HepG2 (cell line): ENCODE measurements around the gene M1AP. TPM values are rescaled to one million over a fixed set of nuclear protein-coding genes. Genes with fewer than 3 reads are reported as not detected.

Experiments used
- HDAC1 ChIP-seq: sonication (generic); formaldehyde crosslinking; IDR thresholded peaks from 2 replicates; pipeline ENCODE4 v1.5.1; 2020; ENCODE audit warnings: mild to moderate bottlenecking, missing genetic modification reagents
- IKZF4 ChIP-seq: sonication (generic); formaldehyde crosslinking; IDR thresholded peaks from 2 replicates; pipeline ENCODE4 v1.5.1; 2020; ENCODE audit warnings: borderline replicate concordance, mild to moderate bottlenecking, low read depth, missing genetic modification reagents; ENCODE audit errors: not compliant biosample characterization
- KDM5B ChIP-seq: sonication (generic); formaldehyde crosslinking; IDR thresholded peaks from 2 replicates; pipeline ENCODE4 v1.4.0; 2020; ENCODE audit warnings: missing genetic modification reagents, mild to moderate bottlenecking, borderline replicate concordance
- MATR3 ChIP-seq: sonication (generic); formaldehyde crosslinking; IDR thresholded peaks from 2 replicates; pipeline ENCODE4 v1.4.0; 2020; ENCODE audit warnings: missing genetic modification reagents
- MEIS2 ChIP-seq: sonication (generic); formaldehyde crosslinking; IDR thresholded peaks from 2 replicates; pipeline ENCODE4 v1.9.0; 2021; ENCODE audit warnings: mild to moderate bottlenecking, missing genetic modification reagents
- NRL ChIP-seq: sonication (generic); formaldehyde crosslinking; IDR thresholded peaks from 2 replicates; pipeline ENCODE4 v1.5.0; 2020; ENCODE audit warnings: missing genetic modification reagents, mild to moderate bottlenecking, moderate library complexity, borderline replicate concordance
- RBFOX2 ChIP-seq: fragments of 200-400 bp; formaldehyde crosslinking; IDR thresholded peaks from 2 replicates; pipeline ENCODE4 v1.6.1; 2017; ENCODE audit warnings: low read depth, mild to moderate bottlenecking, low read length
- RCOR2 ChIP-seq: IDR thresholded peaks from 2 replicates; pipeline ENCODE4 v1.6.1; 2016; ENCODE audit warnings: missing biosample characterization, missing genetic modification reagents
- SIN3A ChIP-seq: IDR thresholded peaks from 2 replicates; pipeline ENCODE4 v1.6.1; 2011; ENCODE audit warnings: low read depth, mild to moderate bottlenecking, control low read depth, low read length, borderline replicate concordance
- SP1 ChIP-seq, 2 experiments: fragments of 450-650 bp in 1 of 2; sonication (generic) in 1 of 2; formaldehyde crosslinking in 1 of 2; IDR thresholded peaks; 2 replicates each; pipeline versions ENCODE4 v1.4.0 to v1.6.1; 2016 to 2020; ENCODE audit warnings: missing genetic modification reagents in 1 of 2
- ZEB1 ChIP-seq: IDR thresholded peaks from 2 replicates; pipeline ENCODE4 v1.6.1; 2012; ENCODE audit warnings: mild to moderate bottlenecking, low read depth, inconsistent platforms; ENCODE audit not compliant: insufficient replicate concordance
- ZFY ChIP-seq: sonication (generic); formaldehyde crosslinking; IDR thresholded peaks from 2 replicates; pipeline ENCODE4 v1.4.0; 2020; ENCODE audit warnings: missing genetic modification reagents
- ZMYM4 ChIP-seq: sonication (generic); formaldehyde crosslinking; IDR thresholded peaks from 2 replicates; pipeline ENCODE4 v1.8.1; 2023; ENCODE audit warnings: mild to moderate bottlenecking, missing genetic modification reagents
- ZNF256 ChIP-seq: sonication (generic); formaldehyde crosslinking; conservative IDR thresholded peaks from 2 replicates; pipeline ENCODE4 v1.4.0; 2020; ENCODE audit warnings: missing genetic modification reagents
- ZNF30 ChIP-seq: sonication (generic); formaldehyde crosslinking; IDR thresholded peaks from 2 replicates; pipeline ENCODE4 v1.5.0; 2020; ENCODE audit warnings: mild to moderate bottlenecking, missing genetic modification reagents
- ZNF350 ChIP-seq: sonication (generic); formaldehyde crosslinking; IDR thresholded peaks from 2 replicates; pipeline ENCODE4 v1.4.0; 2020; ENCODE audit warnings: mild to moderate bottlenecking, low read depth, missing genetic modification reagents, borderline replicate concordance
- ZNF605 ChIP-seq: sonication (generic); formaldehyde crosslinking; IDR thresholded peaks from 2 replicates; pipeline ENCODE4 v1.8.0; 2022; ENCODE audit warnings: mild to moderate bottlenecking, missing genetic modification reagents
- ZNF737 ChIP-seq: sonication (generic); formaldehyde crosslinking; IDR thresholded peaks from 2 replicates; pipeline ENCODE4 v1.5.0; 2020; ENCODE audit warnings: missing genetic modification reagents, mild to moderate bottlenecking, borderline replicate concordance
- ZNF790 ChIP-seq: sonication (generic); formaldehyde crosslinking; IDR thresholded peaks from 2 replicates; pipeline ENCODE4 v1.8.0; 2022; ENCODE audit warnings: missing genetic modification reagents, mild to moderate bottlenecking, borderline replicate concordance
- polyA plus RNA-seq, 8 experiments: library from polyadenylated mRNA; depleted of rRNA in 3 of 8; stranded (reverse) in 7 of 8; unstranded in 1 of 8; fragments of >200 nt; fragmentation: Illumina TruSeq in 4 of 8; extraction: Trizol in 4 of 8; gene quantifications; 2 replicates each; pipeline versions ENCODE4 v1.2.1 to v1.2.3, GENCODE V29; 2011 to 2016; ENCODE audit warnings: low read depth in 4 of 8, missing spikeins in 1 of 8, mixed read lengths in 1 of 8; ENCODE audit not compliant: insufficient read depth in 1 of 8
- total RNA-seq, 5 experiments: library from RNA; depleted of rRNA; stranded (reverse); fragments of >200 nt; fragmentation: Illumina TruSeq; extraction: Trizol; gene quantifications; 2 replicates each; pipeline ENCODE4 v1.2.3, GENCODE V29; 2016; ENCODE audit warnings: low read depth in 1 of 5
- TF ChIP-seq, protein P1 (sequence below): sonication (generic); formaldehyde crosslinking; conservative IDR thresholded peaks from 2 replicates; pipeline ENCODE4 v1.8.0; 2022; ENCODE audit warnings: missing genetic modification reagents
- TF ChIP-seq, protein P2 (sequence below): sonication (generic); formaldehyde crosslinking; IDR thresholded peaks from 2 replicates; pipeline ENCODE4 v1.5.0; 2020; ENCODE audit warnings: mild to moderate bottlenecking, missing genetic modification reagents
- TF ChIP-seq, protein P3 (sequence below): sonication (generic); formaldehyde crosslinking; IDR thresholded peaks from 2 replicates; pipeline ENCODE4 v1.4.0; 2020; ENCODE audit warnings: mild to moderate bottlenecking, missing genetic modification reagents
- TF ChIP-seq, protein P4 (sequence below): IDR thresholded peaks from 2 replicates; pipeline ENCODE4 v1.6.1; 2016; ENCODE audit warnings: missing compliant biosample characterization, missing genetic modification reagents, borderline replicate concordance

Gene M1AP
- total and polyA plus RNA-seq, 2 of the 13 experiments (the other 11 are each of a cell fraction or from before 2014, with no cell fraction given) = not detected

DNA sequence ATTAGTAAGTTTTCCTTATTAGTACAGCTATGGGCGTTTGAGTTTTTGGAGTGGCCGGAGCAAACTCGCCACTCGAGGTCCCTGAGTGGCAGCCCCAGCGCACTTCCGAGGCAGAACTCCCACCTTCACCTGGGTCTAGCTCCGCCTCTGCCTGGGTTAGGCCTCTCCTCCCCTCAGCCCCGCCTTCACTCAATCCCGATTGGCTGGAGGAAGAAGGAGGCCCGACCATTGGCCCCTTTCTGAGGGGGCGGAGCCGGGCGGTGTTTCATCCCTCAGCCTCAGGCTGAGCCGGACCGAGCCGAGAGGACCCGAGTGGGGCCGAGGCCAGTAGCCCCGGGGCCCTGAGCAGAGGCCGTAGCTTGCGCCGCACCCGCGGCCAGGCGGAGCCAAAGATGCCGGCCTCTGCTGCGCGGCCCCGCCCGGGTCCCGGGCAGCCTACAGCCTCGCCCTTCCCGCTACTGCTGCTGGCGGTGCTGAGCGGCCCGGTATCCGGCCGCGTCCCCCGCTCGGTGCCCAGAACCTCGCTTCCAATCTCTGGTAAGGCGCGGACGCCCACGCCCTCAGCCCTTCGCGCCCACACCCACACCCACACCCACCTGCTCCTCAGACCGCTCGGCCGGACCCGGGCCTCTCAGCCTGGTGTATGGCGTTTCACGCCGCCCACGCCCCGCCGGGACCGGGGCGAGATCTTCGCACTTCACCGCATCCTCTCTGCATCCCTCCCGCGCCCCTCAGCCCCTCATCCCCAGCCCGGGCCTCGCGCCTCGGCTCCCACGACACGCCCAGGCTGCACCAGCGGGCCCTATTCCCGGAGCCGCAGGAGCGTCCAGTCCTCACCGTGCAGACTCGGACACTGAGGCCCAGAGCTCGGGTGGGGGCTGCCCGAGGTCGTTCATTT, 6.1 kb upstream of the M1AP start, which contains the start of gene SEMA4F (continued):
- TF ChIP-seq, protein P1, sequence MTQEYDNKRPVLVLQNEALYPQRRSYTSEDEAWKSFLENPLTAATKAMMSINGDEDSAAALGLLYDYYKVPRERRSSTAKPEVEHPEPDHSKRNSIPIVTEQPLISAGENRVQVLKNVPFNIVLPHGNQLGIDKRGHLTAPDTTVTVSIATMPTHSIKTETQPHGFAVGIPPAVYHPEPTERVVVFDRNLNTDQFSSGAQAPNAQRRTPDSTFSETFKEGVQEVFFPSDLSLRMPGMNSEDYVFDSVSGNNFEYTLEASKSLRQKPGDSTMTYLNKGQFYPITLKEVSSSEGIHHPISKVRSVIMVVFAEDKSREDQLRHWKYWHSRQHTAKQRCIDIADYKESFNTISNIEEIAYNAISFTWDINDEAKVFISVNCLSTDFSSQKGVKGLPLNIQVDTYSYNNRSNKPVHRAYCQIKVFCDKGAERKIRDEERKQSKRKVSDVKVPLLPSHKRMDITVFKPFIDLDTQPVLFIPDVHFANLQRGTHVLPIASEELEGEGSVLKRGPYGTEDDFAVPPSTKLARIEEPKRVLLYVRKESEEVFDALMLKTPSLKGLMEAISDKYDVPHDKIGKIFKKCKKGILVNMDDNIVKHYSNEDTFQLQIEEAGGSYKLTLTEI (CRISPR knock-in tag) = no peak
- peak; percentile 49; the same call in 1 of the 2 replicates for TF ChIP-seq ZNF605 (CRISPR knock-in tag)
- no peak for TF ChIP-seq SP1 (IDR thresholded peaks at IDR 0.05)
- TF ChIP-seq SP1 (CRISPR knock-in tag; IDR thresholded peaks at IDR 0.05) = peak; percentile 82
- peak; percentile 61; the same call in 1 of the 2 replicates for TF ChIP-seq ZNF790 (CRISPR knock-in tag)
- TF ChIP-seq, protein P2, sequence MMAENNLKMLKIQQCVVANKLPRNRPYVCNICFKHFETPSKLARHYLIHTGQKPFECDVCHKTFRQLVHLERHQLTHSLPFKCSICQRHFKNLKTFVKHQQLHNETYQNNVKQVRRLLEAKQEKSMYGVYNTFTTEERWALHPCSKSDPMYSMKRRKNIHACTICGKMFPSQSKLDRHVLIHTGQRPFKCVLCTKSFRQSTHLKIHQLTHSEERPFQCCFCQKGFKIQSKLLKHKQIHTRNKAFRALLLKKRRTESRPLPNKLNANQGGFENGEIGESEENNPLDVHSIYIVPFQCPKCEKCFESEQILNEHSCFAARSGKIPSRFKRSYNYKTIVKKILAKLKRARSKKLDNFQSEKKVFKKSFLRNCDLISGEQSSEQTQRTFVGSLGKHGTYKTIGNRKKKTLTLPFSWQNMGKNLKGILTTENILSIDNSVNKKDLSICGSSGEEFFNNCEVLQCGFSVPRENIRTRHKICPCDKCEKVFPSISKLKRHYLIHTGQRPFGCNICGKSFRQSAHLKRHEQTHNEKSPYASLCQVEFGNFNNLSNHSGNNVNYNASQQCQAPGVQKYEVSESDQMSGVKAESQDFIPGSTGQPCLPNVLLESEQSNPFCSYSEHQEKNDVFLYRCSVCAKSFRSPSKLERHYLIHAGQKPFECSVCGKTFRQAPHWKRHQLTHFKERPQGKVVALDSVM (CRISPR knock-in tag) = peak; percentile 75; the same call in 1 of the 2 replicates
- TF ChIP-seq RBFOX2 = peak; percentile 79
- no peak for TF ChIP-seq MATR3 (CRISPR knock-in tag)
- 0 out of 2 replicates have a peak, but pooled peaks have one; percentile 48 for TF ChIP-seq ZNF737 (CRISPR knock-in tag)
- 0 out of 2 replicates have a peak, but pooled peaks have one; percentile 17 for TF ChIP-seq RCOR2 (CRISPR knock-in tag)
- peak; percentile 73 for TF ChIP-seq ZMYM4 (CRISPR knock-in tag)
- TF ChIP-seq IKZF4 = peak; percentile 27
- TF ChIP-seq ZFY (CRISPR knock-in tag) = peak; percentile 86
- 0 out of 2 replicates have a peak, but pooled peaks have one; percentile 30 for TF ChIP-seq SIN3A
- TF ChIP-seq, protein P3, sequence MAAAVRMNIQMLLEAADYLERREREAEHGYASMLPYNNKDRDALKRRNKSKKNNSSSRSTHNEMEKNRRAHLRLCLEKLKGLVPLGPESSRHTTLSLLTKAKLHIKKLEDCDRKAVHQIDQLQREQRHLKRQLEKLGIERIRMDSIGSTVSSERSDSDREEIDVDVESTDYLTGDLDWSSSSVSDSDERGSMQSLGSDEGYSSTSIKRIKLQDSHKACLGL (CRISPR knock-in tag) = peak; percentile 86
- peak; percentile 72; the same call in 1 of the 2 replicates for TF ChIP-seq ZNF30 (CRISPR knock-in tag)
- TF ChIP-seq HDAC1 (CRISPR knock-in tag) = peak; percentile 77
- 0 out of 2 replicates have a peak, but pooled peaks have one; percentile 13 for TF ChIP-seq ZNF256 (CRISPR knock-in tag)
- TF ChIP-seq KDM5B (CRISPR knock-in tag) = peak; percentile 76
- peak; percentile 7; the same call in 1 of the 2 replicates for TF ChIP-seq NRL
- TF ChIP-seq, protein P4, sequence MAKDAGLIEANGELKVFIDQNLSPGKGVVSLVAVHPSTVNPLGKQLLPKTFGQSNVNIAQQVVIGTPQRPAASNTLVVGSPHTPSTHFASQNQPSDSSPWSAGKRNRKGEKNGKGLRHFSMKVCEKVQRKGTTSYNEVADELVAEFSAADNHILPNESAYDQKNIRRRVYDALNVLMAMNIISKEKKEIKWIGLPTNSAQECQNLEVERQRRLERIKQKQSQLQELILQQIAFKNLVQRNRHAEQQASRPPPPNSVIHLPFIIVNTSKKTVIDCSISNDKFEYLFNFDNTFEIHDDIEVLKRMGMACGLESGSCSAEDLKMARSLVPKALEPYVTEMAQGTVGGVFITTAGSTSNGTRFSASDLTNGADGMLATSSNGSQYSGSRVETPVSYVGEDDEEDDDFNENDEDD (CRISPR knock-in tag) = peak; percentile 23; the same call in 1 of the 2 replicates
- peak; percentile 48; the same call in 1 of the 2 replicates for TF ChIP-seq ZNF350 (CRISPR knock-in tag)
- 0 out of 2 replicates have a peak, but pooled peaks have one; percentile 51 for TF ChIP-seq MEIS2
- TF ChIP-seq ZEB1 = peak; percentile 70
